ENCODE measurements around the gene POLR1A.

- TF ChIP-seq CTCF (conservative IDR thresholded peaks at IDR 0.05 in 1 of 2, IDR thresholded peaks at IDR 0.05 in 1 of 2; ENCODE audit: extremely low read depth in 1 of 2, insufficient read depth in 1 of 2, low read depth in 1 of 2, low read length in 2 of 2) = no peak
- TF ChIP-seq EZH2 (IDR thresholded peaks at IDR 0.05; ENCODE audit: borderline replicate concordance, low read length) = no peak
Measured at GRCh38 chr2:85994421-85994777, 111.3 kb downstream of the POLR1A start.

All from mammary epithelial cell (primary cell).